ENCODE results near the gene GRB10.

Gene GRB10

DNA sequence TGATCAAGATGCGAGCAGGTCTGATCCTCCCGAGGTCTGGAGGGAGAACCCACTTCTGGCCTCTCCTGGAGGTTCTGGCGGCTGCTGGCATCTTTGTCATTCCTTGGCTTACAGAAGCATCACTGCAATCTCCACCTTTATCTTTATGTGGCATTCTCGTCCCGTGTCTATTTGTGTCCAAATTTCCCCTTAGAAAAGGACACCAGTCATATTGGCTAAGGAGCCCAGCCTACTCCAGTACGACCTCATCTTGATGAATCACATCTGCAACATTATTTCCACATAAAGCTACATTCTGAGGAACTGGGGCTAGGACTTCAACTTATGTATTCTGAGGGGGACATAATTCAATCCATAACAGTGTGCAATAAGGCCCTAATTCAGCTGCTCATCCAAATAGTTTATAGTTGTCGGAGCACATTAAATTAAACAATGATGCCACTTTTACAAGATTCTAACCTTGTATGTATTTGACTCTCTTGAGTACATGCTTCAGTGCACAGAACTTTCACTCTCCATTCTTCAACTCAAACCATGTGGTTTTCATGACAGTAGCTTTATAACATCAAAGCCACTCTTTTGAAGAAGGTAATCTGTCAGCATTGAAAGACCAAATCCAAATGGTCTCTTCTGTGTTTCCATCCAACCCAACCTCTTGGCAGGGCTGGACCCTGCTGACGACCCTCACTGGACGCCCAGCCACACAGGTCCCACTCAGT is 131.3 kb downstream of the GRB10 start:
- no peak for DNase-seq

DNA sequence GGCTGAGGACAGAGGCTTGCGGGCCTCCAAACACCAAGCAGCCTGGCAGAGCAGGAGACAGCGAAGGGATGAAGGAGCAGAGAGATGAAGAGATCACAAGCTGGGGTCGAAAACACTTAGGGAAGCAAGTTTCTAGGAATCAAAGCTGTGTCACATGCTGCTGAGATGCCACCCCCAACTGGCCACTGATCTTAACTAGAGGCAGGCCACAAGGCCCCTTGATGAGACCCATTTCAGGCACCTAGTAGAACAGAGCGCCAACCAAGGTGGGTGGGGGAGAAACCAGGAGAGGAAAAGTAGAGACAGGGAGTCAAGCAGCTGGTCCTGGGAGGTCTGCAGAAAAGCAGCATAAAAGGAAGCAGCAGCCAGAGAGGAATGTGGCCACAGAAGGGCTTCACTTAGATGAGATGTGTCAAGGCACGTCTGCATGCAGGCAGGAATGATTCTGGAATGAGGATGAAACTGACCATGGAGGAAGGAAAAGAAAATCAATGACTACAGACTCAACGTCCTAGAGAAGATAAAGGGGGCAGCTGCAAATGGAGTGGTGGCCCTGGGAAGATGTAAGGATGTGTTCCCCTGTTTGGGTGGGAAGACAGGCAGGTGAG is 132.5 kb downstream of the GRB10 start:
- no peak for DNase-seq

DNA sequence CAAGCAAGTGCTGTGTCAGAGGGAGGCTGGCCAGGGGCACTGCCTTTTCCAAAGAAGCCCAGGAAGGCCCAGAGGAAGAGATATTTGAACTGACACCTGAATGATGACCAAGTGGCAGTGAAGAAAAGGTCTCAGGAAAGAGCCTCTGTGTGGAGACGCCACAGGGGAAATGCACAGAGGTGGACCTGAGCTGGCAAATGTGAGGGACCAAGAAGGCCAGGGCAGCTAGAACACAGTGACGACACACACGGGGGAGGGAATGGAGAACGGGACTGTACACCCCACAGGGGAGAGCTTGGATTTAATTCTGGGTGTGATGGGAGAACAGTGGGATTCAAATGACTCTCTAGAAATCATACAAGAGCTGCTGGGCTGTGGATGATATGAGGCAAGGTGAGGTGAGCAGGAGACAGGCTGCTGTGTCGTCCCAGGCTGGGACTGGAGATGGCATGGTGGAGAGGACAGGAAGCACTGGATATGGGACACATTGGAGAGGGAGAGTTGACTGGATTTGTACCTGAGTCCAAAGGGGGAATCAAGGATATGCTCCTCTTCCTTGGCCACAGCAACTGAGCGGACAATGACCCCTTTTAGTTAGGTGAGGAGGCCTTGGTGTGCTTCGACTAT is 133.3 kb downstream of the GRB10 start:
- no peak for DNase-seq

DNA sequence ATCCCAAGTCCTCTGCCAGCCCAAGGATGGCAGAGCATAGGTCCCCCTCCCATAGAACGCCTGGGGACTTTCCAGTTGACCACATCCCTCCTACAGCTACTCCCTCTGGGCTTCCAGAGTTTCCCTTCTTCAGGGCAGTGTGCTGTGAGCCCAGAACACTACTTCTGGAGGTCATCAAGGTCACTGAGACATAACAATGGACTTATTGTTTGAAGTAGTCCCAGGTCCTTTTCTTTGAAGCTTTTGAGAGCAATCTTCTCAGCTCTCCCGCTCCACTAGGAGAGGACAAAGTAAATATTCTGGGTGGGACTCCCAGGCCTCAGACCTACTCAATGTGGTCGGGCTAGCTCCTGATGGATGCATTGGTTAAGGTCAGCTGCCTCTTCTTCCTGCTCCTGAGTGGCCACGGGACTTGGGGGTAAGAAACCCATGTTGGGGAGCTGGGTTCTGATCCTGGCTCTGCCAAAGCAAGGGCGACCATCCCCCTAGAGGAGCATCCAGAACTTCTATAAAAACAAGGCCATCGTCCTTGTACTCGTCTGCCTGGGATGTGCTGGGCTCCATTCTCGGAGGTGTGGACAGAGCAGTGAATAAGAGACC is 134.0 kb downstream of the GRB10 start:
- DNase-seq, result no peak

DNA sequence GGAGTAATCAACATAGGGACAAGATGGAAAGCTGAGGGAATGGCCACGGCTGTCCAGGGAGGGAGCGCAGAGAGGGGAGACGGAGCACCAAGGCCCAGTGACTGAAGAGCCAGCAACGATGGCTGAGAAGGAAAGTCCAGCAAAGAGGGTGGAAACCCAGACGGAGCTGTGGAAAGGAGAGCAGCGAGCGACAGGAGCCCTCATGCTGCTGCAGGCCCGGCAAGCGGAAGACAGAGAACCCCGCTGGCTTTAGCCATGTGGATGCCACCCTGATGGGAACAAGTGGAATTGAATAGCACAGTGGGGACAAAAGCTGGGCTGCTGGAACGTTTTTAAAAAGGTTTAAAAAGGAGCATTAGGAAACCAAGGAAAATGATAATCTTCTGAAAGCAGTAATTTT is 134.6 kb downstream of the GRB10 start:
- DNase-seq, result no peak

DNA sequence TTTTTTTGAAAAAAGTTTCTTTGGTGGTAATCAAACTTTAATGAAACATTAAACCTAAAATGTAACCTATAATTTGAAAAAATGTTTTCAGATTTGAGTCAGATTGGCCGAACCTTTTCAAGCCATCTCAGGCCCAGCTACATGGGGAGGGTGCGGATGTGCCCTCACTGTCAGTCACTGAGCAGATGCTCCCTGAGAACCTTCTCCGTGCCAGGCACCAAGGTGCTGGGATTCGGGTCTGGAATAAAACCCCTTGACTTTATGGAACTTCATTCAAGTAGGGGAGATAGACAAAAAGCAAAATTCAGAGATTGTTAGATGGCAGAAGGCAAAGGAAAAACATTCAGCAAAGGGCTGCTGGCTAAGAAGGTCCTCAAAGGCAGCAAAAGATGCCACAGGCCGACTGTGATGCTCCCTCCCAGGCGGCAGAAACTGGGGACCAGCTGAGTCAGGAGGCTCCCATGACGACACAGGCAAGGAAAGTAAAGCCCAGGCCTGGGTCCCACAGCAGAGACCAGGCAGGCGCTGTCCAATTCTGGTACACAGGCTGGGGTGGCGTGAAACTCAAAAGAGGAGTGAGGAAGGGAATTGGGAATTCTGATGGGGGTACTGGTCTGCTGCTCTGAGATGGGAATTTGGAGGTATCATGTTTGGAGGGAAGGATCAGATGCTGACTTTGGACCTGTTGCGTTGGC is 135.3 kb downstream of the GRB10 start:
- no peak for DNase-seq

DNA sequence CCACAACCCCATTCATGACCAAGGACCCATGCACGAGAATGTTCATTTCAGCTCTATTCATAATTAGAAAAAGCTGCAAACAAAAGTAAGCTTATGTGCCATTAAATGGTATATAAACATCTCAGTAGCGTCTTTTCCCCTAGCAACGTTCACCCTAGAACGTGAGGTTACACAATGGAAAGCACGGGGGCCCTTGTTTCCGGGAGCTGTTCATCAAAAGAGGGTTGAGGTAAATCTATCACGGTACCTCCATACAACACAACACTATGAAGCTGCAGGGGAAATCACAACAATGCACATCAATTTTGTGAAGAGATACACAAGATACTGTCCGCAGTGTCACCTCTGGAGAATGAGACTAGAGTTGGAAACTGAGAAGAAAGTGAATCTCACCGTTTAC is 136.6 kb downstream of the GRB10 start:
- DNase-seq, result no peak

DNA sequence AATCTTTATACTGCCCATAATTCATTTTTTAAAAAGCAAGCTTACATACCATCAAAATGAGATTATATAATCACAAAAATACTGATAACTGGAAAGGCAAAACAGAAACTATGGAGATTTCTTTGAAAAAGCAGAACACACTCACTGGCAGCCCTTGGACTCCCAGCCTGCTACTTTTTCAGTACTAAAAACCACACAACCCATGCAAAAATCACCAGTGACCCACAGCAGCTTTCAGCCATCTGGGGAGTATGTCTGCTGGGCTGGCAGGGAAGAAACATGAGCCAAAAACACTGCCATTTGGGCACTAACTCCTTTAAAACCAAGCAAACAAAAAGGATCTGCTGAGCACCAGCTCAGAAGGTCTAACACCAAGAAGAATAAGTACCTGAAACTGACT is 137.5 kb downstream of the GRB10 start:
- DNase-seq, result no peak

DNA sequence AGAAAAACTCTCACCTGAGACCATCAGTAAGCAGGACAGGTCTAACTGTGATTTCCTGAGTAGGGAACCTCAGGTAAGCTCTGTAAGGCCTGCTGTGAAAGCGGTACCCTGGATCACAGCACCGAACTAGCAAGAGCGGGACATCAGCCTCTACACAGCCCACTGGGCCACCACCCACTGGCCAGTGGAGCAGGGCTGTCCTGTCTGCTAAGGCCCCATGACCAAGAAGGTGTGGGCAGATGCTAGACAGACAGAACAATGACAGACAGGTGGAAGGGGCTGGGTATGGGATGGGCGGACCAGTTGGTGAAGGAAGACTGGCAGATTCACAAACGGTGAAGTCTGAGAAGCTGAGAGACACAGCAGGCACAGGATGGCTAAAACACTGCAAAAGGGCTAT is 138.1 kb downstream of the GRB10 start:
- DNase-seq, result no peak

DNA sequence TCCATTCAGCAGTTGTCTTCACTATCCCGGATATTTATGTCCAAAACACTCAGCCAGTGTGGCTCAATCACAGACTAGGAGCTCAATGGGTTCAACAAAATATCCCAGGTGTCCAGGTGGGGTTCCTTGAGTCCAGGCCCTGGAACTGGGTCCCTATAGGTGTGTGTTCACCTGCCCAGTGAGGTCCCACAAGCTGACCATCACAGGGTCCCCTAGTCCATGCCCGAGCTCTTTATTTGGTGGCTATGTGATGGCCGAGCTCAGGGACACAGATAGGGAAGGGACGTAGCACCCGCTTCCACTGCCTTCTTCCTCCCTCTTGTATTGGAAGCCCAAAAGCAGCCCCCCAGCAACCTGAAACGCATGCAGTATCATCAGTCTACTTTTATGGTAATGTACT is 138.6 kb downstream of the GRB10 start:
- DNase-seq, result no peak

DNA sequence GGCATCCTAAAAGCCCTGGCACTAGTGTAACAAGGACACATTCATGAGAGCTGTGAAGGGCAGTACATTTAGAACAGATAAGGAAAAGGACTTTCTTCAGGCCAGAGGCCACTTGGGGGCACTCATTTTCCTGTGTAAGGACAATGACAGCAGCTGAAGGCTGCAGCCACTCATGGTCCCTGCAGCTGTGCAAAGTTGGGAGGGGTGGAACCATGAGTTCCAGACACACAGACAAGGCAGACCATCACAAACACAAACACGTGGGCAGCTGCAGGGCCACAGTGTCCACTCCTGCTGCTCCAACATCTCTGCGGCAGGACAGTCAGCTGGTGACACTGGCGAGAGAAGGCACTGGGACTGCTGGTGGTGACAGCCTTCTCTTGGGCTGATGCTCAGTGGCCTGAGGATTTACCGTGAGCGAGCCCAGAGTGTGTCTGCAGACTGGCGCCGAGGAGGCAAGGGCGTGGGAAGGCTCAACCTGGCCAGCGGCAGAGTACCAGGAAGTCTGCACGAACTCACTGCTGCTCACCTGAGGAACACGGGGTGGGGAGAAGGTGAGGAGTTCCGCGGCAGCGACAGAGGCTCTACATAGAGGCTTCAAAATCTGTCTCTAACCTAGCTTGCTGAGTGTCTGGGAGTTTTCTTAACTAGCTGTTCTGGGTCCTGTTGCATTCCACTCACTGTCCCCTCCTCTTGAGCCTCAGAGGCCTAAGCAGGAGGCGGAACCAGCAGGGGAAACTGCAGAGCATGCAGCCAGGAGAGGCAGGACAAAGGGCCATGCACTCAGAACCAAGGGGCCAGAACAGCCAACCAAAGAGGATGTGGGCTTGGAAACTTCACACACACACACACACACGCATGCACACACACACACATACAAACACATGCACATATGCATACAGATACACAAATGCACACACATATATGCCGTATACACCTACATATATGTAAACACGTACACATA is 141.0 kb downstream of the GRB10 start:
- no peak for DNase-seq

DNA sequence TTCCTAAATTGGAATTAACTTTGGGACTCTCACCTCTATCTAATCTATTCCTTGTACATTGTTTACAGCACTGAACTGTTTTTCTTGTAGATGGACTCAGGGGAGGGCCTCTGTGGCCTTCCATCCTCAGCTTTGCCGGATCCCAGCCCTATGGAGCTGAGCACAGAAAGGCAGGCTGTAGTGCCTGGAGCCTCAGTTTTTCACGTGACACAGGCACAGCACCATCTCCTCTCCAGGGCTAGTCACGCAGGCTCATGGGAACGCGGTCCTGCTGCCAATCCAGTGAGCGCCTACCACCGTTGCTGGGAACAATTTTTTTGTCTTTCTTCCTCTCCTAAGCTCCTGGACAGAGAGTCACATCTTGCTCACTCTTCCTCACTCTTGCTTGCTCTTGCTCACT is 141.9 kb downstream of the GRB10 start:
- DNase-seq, result no peak

DNA sequence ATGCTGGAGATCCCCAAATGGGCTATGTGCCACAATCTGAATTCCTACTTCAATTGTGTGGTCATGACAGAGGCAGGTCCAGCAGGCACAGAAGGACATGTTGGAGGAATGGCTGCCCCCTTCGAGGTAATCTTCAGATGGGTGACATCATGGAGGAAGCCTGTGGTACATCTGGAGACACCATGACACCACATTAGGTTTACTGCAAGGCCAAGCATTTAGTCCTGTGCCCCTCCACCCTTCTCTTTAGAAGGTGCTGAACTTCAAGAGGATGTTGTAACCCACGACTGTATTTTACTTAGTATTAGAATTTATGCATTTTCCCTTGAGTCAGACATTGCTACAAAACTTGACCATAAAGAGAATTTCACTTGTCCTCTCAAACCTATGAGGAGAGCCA is 142.4 kb downstream of the GRB10 start:
- no peak for DNase-seq

DNA sequence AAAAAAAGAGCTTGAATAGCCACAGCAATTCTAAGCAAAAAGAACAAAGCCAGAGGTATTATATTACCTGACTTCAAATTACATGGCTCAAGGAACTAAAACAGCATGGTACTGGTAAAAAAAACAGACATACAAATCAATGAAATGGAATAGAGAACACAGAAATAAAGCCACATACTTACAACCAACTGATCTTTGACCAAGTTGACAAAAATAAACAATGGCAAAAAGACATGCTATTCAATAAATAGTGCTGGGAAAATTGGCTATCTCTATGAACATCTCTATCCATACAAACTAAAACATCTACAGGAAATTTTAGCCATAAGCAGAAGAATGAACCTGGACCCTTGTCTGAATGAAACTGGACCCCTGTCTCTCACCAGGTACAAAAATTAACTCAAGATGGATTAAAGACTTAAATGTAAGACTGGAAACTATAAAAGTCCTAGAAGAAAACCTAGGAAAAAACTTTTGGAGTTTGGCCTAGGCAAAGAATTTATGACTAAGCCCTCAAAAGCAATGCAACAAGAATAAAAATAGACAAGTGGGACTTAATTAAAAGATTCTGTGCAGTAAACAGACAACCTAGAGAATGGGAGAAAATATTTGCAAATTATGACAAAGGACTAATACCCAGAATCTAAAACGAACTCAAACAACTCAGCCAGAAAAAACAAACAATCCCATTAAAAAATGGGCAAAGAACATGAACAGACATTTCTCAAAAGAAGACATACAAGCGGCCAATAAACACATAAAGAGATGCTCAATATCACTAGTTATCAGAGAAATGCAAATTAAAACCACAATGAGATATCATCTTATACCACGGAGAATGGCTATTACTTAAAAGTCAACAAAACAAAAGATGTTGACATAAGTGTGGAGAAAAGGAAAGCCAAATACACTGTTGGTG is 144.7 kb downstream of the GRB10 start:
- DNase-seq, result no peak

DNA sequence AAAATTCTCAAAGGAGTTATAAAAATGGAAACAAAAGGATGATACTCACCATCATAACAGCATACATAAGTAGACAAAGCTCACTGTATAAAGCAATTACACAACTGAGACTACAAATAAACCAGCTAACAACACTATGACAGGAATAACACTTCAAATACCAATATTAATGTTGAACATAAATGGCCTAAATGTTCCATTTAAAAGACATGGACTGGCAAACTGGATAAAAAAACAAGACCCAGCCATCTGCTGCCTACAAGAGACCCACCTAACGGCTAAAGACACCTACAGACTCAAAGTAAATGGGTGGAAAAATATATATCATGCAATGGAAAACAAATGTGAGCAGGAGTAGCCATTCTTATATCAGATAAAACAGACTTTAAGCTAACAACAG is 148.3 kb downstream of the GRB10 start:
- no peak for DNase-seq

DNA sequence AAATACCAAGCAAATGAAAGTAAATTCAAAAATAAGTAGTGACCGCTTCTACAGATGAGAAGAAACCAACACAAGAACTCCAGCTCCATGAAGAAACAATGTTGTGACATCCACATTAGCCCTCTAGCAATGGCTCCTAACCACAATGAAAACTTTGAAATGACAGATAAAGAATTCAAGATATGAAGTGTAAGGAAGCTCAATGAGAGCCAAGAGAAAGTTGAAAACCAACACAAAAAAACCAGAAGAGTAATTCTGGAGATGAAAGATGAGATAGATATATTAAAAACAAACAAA is 149.3 kb downstream of the GRB10 start:
- DNase-seq, result no peak

DNA sequence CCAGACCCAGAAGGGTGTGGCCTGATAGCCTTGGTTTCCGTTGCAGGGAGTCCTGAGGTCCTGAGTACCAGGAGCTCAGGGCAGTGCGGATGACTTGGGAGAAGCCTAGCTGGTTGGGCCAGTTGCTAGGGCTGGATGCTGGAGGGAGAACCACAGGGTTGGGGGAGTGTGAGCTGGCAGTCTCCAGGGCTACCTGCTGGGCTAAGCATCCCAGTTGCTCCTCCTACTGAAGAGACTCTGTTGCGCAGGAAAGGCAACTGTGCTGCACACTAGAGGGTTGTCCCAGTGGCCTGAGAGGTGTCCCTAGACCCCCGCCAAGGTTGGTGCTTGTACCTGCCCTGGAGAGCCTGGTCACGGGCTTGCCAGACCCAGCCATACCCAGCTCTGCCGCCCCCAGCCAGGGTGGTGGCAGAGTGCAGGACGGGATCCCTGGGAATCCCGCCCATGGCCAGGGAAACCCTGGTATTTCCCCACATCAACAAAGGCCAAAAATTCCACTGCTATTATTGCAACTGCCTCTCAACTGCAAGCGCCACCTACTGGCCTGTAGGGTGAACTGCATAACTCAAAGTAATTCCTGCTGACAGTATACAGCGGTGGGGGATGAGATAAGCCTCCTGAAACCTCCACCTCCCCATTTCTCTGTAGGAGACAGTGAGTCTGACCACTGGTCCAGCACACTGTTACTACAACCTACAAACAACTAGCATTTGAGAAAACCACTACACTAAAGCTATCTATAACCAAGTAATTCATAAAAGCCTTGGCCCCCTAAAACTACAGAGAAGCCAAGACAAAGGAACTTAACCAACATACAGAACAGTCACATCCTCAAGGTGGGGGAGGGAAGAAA is 149.9 kb downstream of the GRB10 start:
- DNase-seq, result no peak

DNA sequence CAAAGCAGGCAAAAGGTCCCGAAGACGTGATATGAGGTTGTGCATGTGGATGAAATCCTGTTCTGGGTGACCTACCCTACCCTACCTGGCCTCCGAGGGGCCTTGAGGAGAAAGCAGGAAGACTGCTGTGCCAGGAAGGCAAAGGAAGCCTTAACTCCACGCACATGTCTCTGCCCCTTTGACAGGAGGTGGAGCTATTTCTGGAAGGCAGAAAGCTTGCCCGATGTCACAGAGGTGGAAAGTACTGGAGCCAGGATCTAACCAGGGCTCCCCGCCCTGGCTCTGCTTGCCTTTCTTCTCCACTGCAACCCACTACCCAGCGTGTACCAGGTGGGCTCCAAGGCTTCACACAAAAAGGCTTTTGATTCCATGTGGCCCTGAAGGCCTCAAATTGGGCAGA is 151.1 kb downstream of the GRB10 start:
- no peak for DNase-seq

DNA sequence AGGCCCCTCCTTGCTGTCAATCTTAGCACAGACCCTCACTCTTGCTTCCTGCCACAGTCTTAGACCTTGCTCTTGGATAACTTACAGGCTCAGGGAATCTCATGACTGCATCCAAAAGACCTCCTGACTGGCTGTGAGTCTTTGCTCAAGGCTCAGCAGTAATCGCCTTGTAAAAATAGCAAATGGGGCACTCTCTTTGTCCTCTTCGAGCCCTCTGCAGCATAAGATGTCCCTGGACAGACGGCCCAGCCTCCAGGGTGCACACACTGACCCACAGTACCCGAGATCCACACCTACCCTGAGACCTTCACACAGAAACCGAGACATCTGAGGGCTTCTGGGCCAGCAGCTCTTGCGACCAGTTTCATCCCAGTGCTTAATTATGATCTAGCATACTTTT is 151.6 kb downstream of the GRB10 start:
- DNase-seq, result no peak

DNA sequence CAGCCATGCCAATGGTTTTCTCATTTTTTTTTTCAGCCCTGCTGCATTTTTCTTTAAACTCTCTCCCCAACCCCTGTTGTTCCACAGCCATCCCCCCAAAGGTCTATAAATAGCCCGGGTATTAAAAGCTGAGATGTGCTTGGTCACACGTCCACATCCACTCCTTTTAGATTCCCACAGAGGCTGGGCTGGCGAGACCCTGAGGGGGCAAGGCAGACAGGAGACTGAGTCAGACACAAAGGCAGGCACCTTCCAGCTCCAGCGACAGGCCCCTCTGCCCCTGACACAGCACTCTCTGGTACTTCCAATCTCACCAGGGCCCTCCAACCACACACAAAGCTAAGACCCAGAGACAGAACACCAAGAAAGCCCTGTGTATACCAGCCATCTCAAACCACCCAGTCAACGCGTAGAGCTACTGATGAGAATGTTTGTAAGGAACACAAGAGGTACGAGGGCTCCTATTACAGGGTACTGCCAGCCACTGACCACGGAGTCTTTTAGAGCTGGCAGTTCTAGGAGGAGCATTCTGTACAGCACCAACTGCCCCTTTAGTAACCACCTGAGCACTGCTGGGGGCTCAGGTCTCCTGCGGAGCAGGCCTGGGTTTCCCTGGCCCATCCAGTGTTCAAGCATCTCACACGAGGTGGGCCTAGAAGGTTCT is 153.3 kb downstream of the GRB10 start:
- DNase-seq, result no peak

All from NCI-H1436 treated with DMSO at 0.1 percent for 48 hours (cell line).